Measurements from ENCODE around the gene OTOG.

The OTOG gene

GRCh38 chr11:17637901-17638300 is 90.8 kb downstream of the OTOG start:
- FAIRE-seq = no peak

GRCh38 chr11:17638311-17638710 is 91.3 kb downstream of the OTOG start:
- FAIRE-seq = no peak

GRCh38 chr11:17639091-17639490 is 92.0 kb downstream of the OTOG start:
- FAIRE-seq = no peak

GRCh38 chr11:17639781-17640180 is 92.7 kb downstream of the OTOG start:
- no peak for FAIRE-seq

- no peak for FAIRE-seq
Observed at GRCh38 chr11:17640493-17641164, 93.6 kb downstream of the OTOG start.

GRCh38 chr11:17641792-17642350 is 94.8 kb downstream of the OTOG start:
- no peak for FAIRE-seq

- FAIRE-seq = no peak
Observed at GRCh38 chr11:17642370-17642769, 95.3 kb downstream of the OTOG start.

GRCh38 chr11:17642980-17643379 is 95.9 kb downstream of the OTOG start:
- FAIRE-seq = no peak

GRCh38 chr11:17643506-17644405 is 96.7 kb downstream of the OTOG start:
- FAIRE-seq = no peak

GRCh38 chr11:17645190-17645970 is 98.3 kb downstream of the OTOG start:
- FAIRE-seq = no peak

- FAIRE-seq = no peak
Observed at GRCh38 chr11:17646451-17647145, 99.5 kb downstream of the OTOG start.

GRCh38 chr11:17648528-17648927 is 101.5 kb downstream of the OTOG start:
- no peak for FAIRE-seq

- FAIRE-seq = no peak
Observed at GRCh38 chr11:17649261-17649660, 102.2 kb downstream of the OTOG start.

- no peak for FAIRE-seq
Observed at GRCh38 chr11:17649696-17650095, 102.6 kb downstream of the OTOG start.

GRCh38 chr11:17650127-17650911 is 103.3 kb downstream of the OTOG start:
- no peak for FAIRE-seq

- no peak for FAIRE-seq
Observed at GRCh38 chr11:17651061-17651460, 104.0 kb downstream of the OTOG start.

- no peak for FAIRE-seq
Observed at GRCh38 chr11:17651681-17652080, 104.6 kb downstream of the OTOG start.

GRCh38 chr11:17652556-17652955 is 105.5 kb downstream of the OTOG start:
- FAIRE-seq = no peak

GRCh38 chr11:17653611-17654010 is 106.6 kb downstream of the OTOG start:
- FAIRE-seq = no peak

- FAIRE-seq = no peak
Observed at GRCh38 chr11:17655682-17656081, 108.6 kb downstream of the OTOG start.

- FAIRE-seq = no peak
Observed at GRCh38 chr11:17658211-17658610, 111.2 kb downstream of the OTOG start.

GRCh38 chr11:17668166-17668565 is 121.1 kb downstream of the OTOG start:
- FAIRE-seq = no peak
